AG09319 (cell line): ENCODE data around the gene PTN.

ENCODE experiments used
- DNase-seq: peaks from one replicate; pipeline ENCODE4 v3.0.0-alpha.2; 2010; ENCODE audit warnings: low read depth; ENCODE audit errors: extremely low read depth
- CTCF ChIP-seq: IDR thresholded peaks from 2 replicates; pipeline ENCODE4 v1.5.1; 2011; ENCODE audit warnings: low read depth, mild to moderate bottlenecking, inconsistent platforms, low read length, moderate library complexity

PTN gene

GRCh38 chr7:137328373-137329120 lies 15.0 kb downstream of the PTN start:
- DNase-seq, result peak; percentile 29
- TF ChIP-seq CTCF, result no peak

DNA sequence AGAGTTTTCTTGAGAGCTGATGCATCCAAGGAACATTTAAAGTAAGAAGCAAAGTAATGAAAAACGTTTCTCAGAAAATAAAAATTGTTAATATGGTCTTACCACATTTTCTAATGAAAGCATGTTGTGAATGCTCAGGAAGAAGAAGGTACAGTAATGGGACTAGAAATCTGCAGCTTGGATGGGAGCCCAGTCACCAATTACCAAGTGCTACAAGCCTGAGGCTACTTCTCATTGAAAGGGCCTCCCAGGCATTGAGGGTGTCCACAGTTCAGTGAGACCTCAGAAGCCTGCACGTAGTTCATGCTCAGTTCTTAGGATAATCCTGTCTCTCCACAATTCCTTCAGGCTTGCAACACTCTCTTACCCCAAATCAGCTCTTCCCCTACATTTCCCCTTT lies 17.6 kb downstream of the PTN start:
- TF ChIP-seq CTCF, result no peak
- no peak for DNase-seq

DNA sequence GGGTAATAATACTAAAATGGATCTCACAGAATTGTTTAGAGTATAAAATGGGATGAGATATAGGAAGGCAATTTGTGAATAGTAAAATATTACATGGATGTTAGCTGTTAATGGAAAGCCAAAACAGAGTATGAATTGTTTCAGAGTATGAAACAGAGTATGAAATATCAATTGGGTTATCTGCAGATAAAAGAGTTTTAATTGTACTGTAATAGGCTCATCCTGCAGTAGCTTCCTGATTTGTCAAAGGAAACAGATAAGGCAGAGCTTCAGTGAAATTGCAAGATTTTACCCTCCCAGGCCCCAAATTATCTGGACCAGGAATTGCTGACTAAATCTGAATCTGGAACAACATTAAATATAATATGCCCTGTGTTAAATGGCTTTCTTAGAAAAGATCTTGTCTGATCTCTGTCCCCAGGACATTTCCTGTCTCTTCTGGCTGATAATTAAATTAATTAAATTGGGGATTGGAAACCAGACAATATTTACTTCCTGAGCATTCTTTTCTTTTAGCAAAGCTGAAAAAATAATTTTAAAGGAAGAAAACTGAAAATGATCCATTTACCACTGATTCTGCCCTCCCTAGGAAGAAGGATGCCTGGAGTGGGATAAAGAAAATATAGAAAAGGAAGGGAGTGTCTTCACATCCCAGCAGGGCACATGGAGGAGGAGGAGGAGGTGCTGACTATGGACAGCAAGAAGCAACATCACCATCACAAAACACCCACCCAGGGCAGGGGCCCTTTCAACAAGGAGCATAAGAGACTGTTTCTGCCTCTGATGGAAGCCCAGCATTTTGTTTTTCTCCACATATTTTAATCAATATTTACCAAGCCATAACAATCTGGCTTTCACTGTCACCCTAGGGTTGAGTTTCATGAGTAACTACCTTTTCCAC lies 18.5 kb downstream of the PTN start:
- DNase-seq, result no peak
- no peak for TF ChIP-seq CTCF

DNA sequence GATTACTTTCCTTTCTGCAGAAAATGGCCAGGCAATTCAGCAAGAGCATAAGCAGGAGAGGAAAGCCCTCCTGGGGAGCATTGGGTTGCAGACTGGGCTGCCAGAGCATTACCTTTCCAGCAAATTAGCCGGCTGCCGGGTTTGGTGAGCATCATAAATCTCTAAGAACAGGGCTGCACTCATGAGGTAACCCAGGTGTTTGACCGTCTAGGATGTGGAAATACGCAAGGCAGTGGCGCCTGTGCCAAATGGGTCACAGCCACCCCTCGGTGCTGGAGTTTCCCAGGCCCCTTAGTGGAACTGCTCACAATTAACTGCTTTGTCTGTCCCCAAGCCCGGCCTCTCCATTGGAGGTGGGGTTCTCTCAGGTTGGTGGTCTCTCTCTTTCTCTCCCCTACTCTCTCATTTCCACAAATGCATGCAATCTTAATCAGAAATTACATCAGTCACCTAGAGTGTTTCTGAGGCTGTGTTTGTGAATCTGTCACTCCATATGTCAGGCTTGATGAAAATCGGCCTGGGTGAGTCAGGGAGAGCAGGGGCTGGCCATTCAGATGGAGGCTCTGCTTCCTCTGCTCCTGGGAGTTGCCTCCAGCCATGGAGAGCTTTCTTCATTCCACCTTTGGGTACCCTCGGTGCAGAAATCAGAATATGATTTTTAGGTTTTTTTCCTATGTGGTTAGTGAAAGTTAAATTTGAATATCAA lies 26.7 kb downstream of the PTN start:
- no peak for DNase-seq
- TF ChIP-seq CTCF, result no peak

DNA sequence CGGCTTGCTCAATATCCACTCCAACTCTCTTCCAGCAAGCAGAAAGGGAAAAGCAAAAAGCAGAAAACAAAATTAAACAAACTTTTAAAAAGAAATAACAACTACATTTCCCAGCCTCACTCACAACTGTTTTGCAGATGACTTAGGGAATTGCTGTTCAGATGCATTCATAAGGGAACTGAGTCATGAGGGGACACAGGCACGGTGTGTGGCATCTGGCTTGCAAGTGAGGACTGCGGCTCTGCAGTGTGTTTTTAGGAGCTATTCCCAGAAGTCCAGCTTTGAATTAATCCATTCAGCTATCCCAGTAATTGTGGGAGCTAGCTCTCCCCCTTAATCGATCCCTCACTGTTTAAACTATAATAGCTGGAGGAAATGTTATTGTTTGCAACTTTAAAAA lies 30.3 kb downstream of the PTN start:
- no peak for DNase-seq
- no peak for TF ChIP-seq CTCF

DNA sequence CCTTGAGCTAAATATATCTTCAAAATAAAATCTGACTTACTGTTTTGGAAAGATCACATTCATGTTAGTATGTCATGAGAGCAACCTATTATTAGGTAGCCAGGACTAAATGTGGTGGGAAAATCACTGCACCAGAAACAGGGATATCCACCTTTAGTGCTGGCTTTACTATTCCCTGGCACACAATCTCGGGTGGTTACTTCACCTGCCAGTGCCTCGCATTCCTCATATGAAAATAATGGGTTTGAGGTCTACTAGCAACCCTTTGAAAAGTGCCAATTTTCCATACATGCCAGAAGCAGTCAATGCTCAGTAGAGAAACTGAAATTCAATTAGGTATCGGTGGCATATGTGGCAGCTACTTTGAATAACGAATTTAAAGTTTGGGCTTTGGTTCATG lies 36.8 kb downstream of the PTN start:
- DNase-seq, result no peak
- no peak for TF ChIP-seq CTCF
